SK-N-SH treated with all-trans-retinoic acid at 6 μM for 48 hours (cell line): Measurements from ENCODE around the gene AEBP1.

Experiments used
- ARNTL ChIP-seq: fragments of 450-650 bp; formaldehyde crosslinking; IDR thresholded peaks from 2 replicates; pipeline ENCODE4 v1.5.0; 2020; ENCODE audit warnings: low read depth, mild to moderate bottlenecking, moderate library complexity, borderline replicate concordance
- BACH2 ChIP-seq: fragments of 250-450 bp; sonication (Bioruptor Pico); IDR thresholded peaks from 2 replicates; pipeline ENCODE4 v1.9.0; 2021; ENCODE audit warnings: mild to moderate bottlenecking, borderline replicate concordance
- CSDC2 ChIP-seq: fragments of 250-450 bp; sonication (Bioruptor Pico); IDR thresholded peaks from 2 replicates; pipeline ENCODE4 v1.5.0; 2020; ENCODE audit warnings: mild to moderate bottlenecking, moderate library complexity
- ESRRG ChIP-seq: fragments of 250-450 bp; sonication (Bioruptor Pico); IDR thresholded peaks from 2 replicates; pipeline ENCODE4 v1.6.1; 2021; ENCODE audit warnings: mild to moderate bottlenecking
- GLIS3 ChIP-seq: fragments of 250-450 bp; sonication (Bioruptor Pico); IDR thresholded peaks from 2 replicates; pipeline ENCODE4 v1.5.0; 2020; ENCODE audit warnings: mild to moderate bottlenecking, moderate library complexity
- OSR1 ChIP-seq: fragments of 250-450 bp; sonication (Bioruptor Pico); IDR thresholded peaks from 2 replicates; pipeline ENCODE4 v1.8.0; 2022; ENCODE audit warnings: moderate library complexity, mild to moderate bottlenecking, inconsistent platforms
- RARB ChIP-seq: fragments of 250-450 bp; sonication (Bioruptor Pico); IDR thresholded peaks from 2 replicates; pipeline ENCODE4 v1.8.0; 2021; ENCODE audit warnings: mild to moderate bottlenecking, moderate library complexity
- SNAI2 ChIP-seq: fragments of 250-450 bp; sonication (Bioruptor Pico); IDR thresholded peaks from 2 replicates; pipeline ENCODE4 v1.5.0; 2020; ENCODE audit warnings: mild to moderate bottlenecking, moderate library complexity
- TCF4 ChIP-seq: fragments of 250-450 bp; sonication (Bioruptor Pico); IDR thresholded peaks from 2 replicates; pipeline ENCODE4 v1.8.0; 2021; ENCODE audit warnings: mild to moderate bottlenecking, moderate library complexity, borderline replicate concordance
- ZFP3 ChIP-seq: fragments of 250-450 bp; sonication (Bioruptor Pico); IDR thresholded peaks from 2 replicates; pipeline ENCODE4 v1.5.0; 2020; ENCODE audit warnings: mild to moderate bottlenecking, moderate library complexity
- ZFP30 ChIP-seq: fragments of 450-650 bp; formaldehyde crosslinking; IDR thresholded peaks from 2 replicates; pipeline ENCODE4 v1.5.0; 2022; ENCODE audit warnings: mild to moderate bottlenecking, moderate library complexity
- ZNF70 ChIP-seq: fragments of 450-650 bp; formaldehyde crosslinking; IDR thresholded peaks from 2 replicates; pipeline ENCODE4 v1.5.0; 2020; ENCODE audit warnings: mild to moderate bottlenecking, moderate library complexity
- TF ChIP-seq, protein P1 (sequence below): fragments of 250-450 bp; sonication (Bioruptor Pico); IDR thresholded peaks from 2 replicates; pipeline ENCODE4 v1.8.0; 2020; ENCODE audit warnings: mild to moderate bottlenecking, moderate library complexity, borderline replicate concordance

DNA sequence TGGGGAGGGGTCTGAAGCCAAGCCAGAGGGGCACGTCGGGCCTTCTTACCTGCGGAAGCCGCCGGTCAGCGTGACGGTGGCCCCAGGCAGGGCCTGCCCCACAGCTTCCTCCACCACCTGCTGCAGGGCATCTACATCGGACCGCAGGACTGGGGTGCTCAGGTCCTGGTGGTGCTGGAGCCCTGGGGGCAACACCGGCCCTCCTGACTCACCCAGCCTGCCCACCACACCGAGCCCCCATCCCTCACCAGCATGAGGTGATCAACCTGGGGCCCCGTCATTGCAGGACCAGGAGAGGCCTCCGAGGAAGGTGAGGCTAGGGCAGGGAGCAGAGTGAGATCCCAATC is 29.8 kb upstream of the AEBP1 start:
- TF ChIP-seq ARNTL (CRISPR knock-in tag) (no peak), ESRRG (CRISPR knock-in tag) (no peak), ZFP30 (CRISPR knock-in tag) (no peak), RARB (CRISPR knock-in tag) (no peak), CSDC2 (CRISPR knock-in tag) (no peak), SNAI2 (no peak), TCF4 (CRISPR knock-in tag) (no peak), ZNF70 (CRISPR knock-in tag) (no peak), BACH2 (no peak), ZFP3 (CRISPR knock-in tag) (no peak), OSR1 (CRISPR knock-in tag) (no peak), GLIS3 (CRISPR knock-in tag) (no peak)
- TF ChIP-seq, protein P1, sequence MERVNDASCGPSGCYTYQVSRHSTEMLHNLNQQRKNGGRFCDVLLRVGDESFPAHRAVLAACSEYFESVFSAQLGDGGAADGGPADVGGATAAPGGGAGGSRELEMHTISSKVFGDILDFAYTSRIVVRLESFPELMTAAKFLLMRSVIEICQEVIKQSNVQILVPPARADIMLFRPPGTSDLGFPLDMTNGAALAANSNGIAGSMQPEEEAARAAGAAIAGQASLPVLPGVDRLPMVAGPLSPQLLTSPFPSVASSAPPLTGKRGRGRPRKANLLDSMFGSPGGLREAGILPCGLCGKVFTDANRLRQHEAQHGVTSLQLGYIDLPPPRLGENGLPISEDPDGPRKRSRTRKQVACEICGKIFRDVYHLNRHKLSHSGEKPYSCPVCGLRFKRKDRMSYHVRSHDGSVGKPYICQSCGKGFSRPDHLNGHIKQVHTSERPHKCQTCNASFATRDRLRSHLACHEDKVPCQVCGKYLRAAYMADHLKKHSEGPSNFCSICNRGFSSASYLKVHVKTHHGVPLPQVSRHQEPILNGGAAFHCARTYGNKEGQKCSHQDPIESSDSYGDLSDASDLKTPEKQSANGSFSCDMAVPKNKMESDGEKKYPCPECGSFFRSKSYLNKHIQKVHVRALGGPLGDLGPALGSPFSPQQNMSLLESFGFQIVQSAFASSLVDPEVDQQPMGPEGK (CRISPR knock-in tag): no peak
